CD4-positive, alpha-beta T cell treated with Interleukin-15 for 4 hours (primary cell): ENCODE results near the gene GPR87.

Experiments
- DNase-seq: peaks from one replicate; pipeline ENCODE4 v3.0.0-alpha.2; 2020; ENCODE audit warnings: low spot score

GPR87 gene

GRCh38 chr3:151316267-151316991, at the start of gene GPR87:
Gene GPR87 (minus strand): TSS chr3:151316820. CDS start chr3:151300100, 16,720 bp downstream.
- DNase-seq = no peak

- DNase-seq = no peak
Measured at GRCh38 chr3:151362751-151363174, 46.1 kb upstream of the GPR87 start.

- no peak for DNase-seq
Measured at GRCh38 chr3:151357463-151357850, 40.8 kb upstream of the GPR87 start.

GRCh38 chr3:151356794-151357462, 40.3 kb upstream of the GPR87 start:
- no peak for DNase-seq

- DNase-seq = no peak
Measured at GRCh38 chr3:151351648-151352047, 35.0 kb upstream of the GPR87 start.

- DNase-seq = no peak
Measured at GRCh38 chr3:151351219-151351618, 34.6 kb upstream of the GPR87 start.

- DNase-seq = no peak
Measured at GRCh38 chr3:151350656-151351055, 34.0 kb upstream of the GPR87 start.

- no peak for DNase-seq
Measured at GRCh38 chr3:151347432-151347831, 30.8 kb upstream of the GPR87 start.

- DNase-seq = no peak
Measured at GRCh38 chr3:151346292-151346691, 29.7 kb upstream of the GPR87 start.

GRCh38 chr3:151345859-151346258, 29.2 kb upstream of the GPR87 start:
- DNase-seq = no peak

GRCh38 chr3:151331696-151332095, 15.1 kb upstream of the GPR87 start:
- no peak for DNase-seq

GRCh38 chr3:151330899-151331298, 14.3 kb upstream of the GPR87 start:
- DNase-seq = no peak

- DNase-seq = no peak
Measured at GRCh38 chr3:151330379-151330778, 13.8 kb upstream of the GPR87 start.

- DNase-seq = no peak
Measured at GRCh38 chr3:151329363-151329762, 12.7 kb upstream of the GPR87 start, which contains the start of gene P2RY13. Gene P2RY13 (minus strand): TSS chr3:151329549. CDS start chr3:151329528, 21 bp downstream.

GRCh38 chr3:151328298-151328995, 11.8 kb upstream of the GPR87 start:
- DNase-seq = peak; percentile 27

GRCh38 chr3:151327571-151328198, 11.1 kb upstream of the GPR87 start:
- DNase-seq = no peak

- DNase-seq = no peak
Measured at GRCh38 chr3:151322511-151322910, 5.9 kb upstream of the GPR87 start.

GRCh38 chr3:151321526-151321925, 4.9 kb upstream of the GPR87 start:
- DNase-seq = no peak

- no peak for DNase-seq
Measured at GRCh38 chr3:151320131-151320530, 3.5 kb upstream of the GPR87 start.

- no peak for DNase-seq
Measured at GRCh38 chr3:151319628-151320027, 3.0 kb upstream of the GPR87 start.

GRCh38 chr3:151318991-151319390, 2.4 kb upstream of the GPR87 start:
- no peak for DNase-seq

GRCh38 chr3:151318313-151318712, 1.7 kb upstream of the GPR87 start:
- no peak for DNase-seq
